ENCODE results near the gene RAD51B.

GRCh38 chr14:68222726-68223125, 403.1 kb downstream of the RAD51B start:
- TF ChIP-seq POLR2AphosphoS5 (IDR thresholded peaks at IDR 0.05; ENCODE audit: insufficient read depth in 1 of 2, low read depth in 1 of 2) (no peak), CTCF (IDR thresholded peaks at IDR 0.05) (no peak), POLR2A (IDR thresholded peaks at IDR 0.05) (no peak)

Measured in vagina (tissue), 2 donors.